HepG2 (cell line): ENCODE measurements around the gene DDX39B. TPM values are rescaled to one million over a fixed set of nuclear protein-coding genes. Genes with fewer than 3 reads are reported as not detected.

ENCODE experiments used
- ATF3 ChIP-seq: sonication (generic); formaldehyde crosslinking; IDR thresholded peaks from 2 replicates; pipeline ENCODE4 v1.4.0; 2020; ENCODE audit warnings: missing genetic modification reagents
- ETV5 ChIP-seq: IDR thresholded peaks from 2 replicates; pipeline ENCODE4 v1.6.1; 2018; ENCODE audit warnings: missing biosample characterization, missing genetic modification reagents, inconsistent platforms, borderline replicate concordance
- FOXK2 ChIP-seq: fragments of 450-650 bp; IDR thresholded peaks from 2 replicates; pipeline ENCODE4 v1.6.1; 2016
- HMGXB4 ChIP-seq, 2 experiments: sonication (generic) in 1 of 2; formaldehyde crosslinking in 1 of 2; IDR thresholded peaks; 2 replicates each; pipeline versions ENCODE4 v1.4.0 to v1.6.1; 2018 to 2020; ENCODE audit warnings: missing genetic modification reagents in 2 of 2, borderline replicate concordance in 1 of 2, low read depth in 1 of 2, mild to moderate bottlenecking in 1 of 2, missing biosample characterization in 1 of 2
- HOXA9 ChIP-seq: sonication (generic); formaldehyde crosslinking; IDR thresholded peaks from 2 replicates; pipeline ENCODE4 v1.8.1; 2022; ENCODE audit warnings: missing genetic modification reagents, mild to moderate bottlenecking, moderate library complexity, borderline replicate concordance
- KLF6 ChIP-seq: IDR thresholded peaks from 2 replicates; pipeline ENCODE4 v1.8.0; 2016; ENCODE audit warnings: missing biosample characterization, missing genetic modification reagents
- MTF1 ChIP-seq: sonication (generic); formaldehyde crosslinking; IDR thresholded peaks from 2 replicates; pipeline ENCODE4 v1.5.0; 2020; ENCODE audit warnings: missing genetic modification reagents
- PCBP1 ChIP-seq: fragments of 200-400 bp; formaldehyde crosslinking; IDR thresholded peaks from 2 replicates; pipeline ENCODE4 v1.6.1; 2017; ENCODE audit warnings: mild to moderate bottlenecking, low read depth, low read length, borderline replicate concordance
- RFX5 ChIP-seq: IDR thresholded peaks from 2 replicates; pipeline ENCODE4 v1.6.1; 2011; ENCODE audit warnings: low read depth, low read length, improper control_type of control experiment
- SIN3B ChIP-seq: fragments of 150-350 bp; IDR thresholded peaks from 2 replicates; pipeline ENCODE4 v1.6.1; 2014; ENCODE audit warnings: low read length
- SMAD1 ChIP-seq: sonication (generic); formaldehyde crosslinking; IDR thresholded peaks from 2 replicates; pipeline ENCODE4 v1.4.0; 2020; ENCODE audit warnings: missing genetic modification reagents, low read depth, mild to moderate bottlenecking, borderline replicate concordance
- TFE3 ChIP-seq: IDR thresholded peaks from 2 replicates; pipeline ENCODE4 v1.6.1; 2016
- THRA ChIP-seq: sonication (generic); formaldehyde crosslinking; IDR thresholded peaks from 2 replicates; pipeline ENCODE4 v1.4.0; 2020; ENCODE audit warnings: missing genetic modification reagents, borderline replicate concordance
- YEATS2 ChIP-seq: sonication (generic); formaldehyde crosslinking; IDR thresholded peaks from 2 replicates; pipeline ENCODE4 v1.4.0; 2020; ENCODE audit warnings: missing genetic modification reagents, borderline replicate concordance
- ZBTB33 ChIP-seq: sonication (generic); formaldehyde crosslinking; IDR thresholded peaks from 2 replicates; pipeline ENCODE4 v1.4.0; 2020; ENCODE audit warnings: missing genetic modification reagents
- ZNF44 ChIP-seq: sonication (generic); formaldehyde crosslinking; IDR thresholded peaks from 2 replicates; pipeline ENCODE4 v1.5.1; 2020; ENCODE audit warnings: mild to moderate bottlenecking, missing genetic modification reagents
- ZNF512 ChIP-seq: sonication (generic); formaldehyde crosslinking; IDR thresholded peaks from 2 replicates; pipeline ENCODE4 v1.4.0; 2020; ENCODE audit warnings: mild to moderate bottlenecking, missing genetic modification reagents
- ZNF550 ChIP-seq: sonication (generic); formaldehyde crosslinking; IDR thresholded peaks from 2 replicates; pipeline ENCODE4 v1.4.0; 2020; ENCODE audit warnings: mild to moderate bottlenecking, missing genetic modification reagents, borderline replicate concordance
- ZNF614 ChIP-seq: IDR thresholded peaks from 2 replicates; pipeline ENCODE4 v1.6.1; 2018; ENCODE audit warnings: missing biosample characterization, missing genetic modification reagents, inconsistent platforms, borderline replicate concordance
- polyA plus RNA-seq, 8 experiments: library from polyadenylated mRNA; depleted of rRNA in 3 of 8; stranded (reverse) in 7 of 8; unstranded in 1 of 8; fragments of >200 nt; fragmentation: Illumina TruSeq in 4 of 8; extraction: Trizol in 4 of 8; gene quantifications; 2 replicates each; pipeline versions ENCODE4 v1.2.1 to v1.2.3, GENCODE V29; 2011 to 2016; ENCODE audit warnings: low read depth in 4 of 8, missing spikeins in 1 of 8, mixed read lengths in 1 of 8; ENCODE audit not compliant: insufficient read depth in 1 of 8
- total RNA-seq, 5 experiments: library from RNA; depleted of rRNA; stranded (reverse); fragments of >200 nt; fragmentation: Illumina TruSeq; extraction: Trizol; gene quantifications; 2 replicates each; pipeline ENCODE4 v1.2.3, GENCODE V29; 2016; ENCODE audit warnings: low read depth in 1 of 5

The DDX39B gene
- total and polyA plus RNA-seq, 2 of the 13 experiments (the other 11 are each of a cell fraction or from before 2014, with no cell fraction given), result 570 to 678 TPM

- TF ChIP-seq HMGXB4 (CRISPR knock-in tag; IDR thresholded peaks at IDR 0.05; ENCODE audit: borderline replicate concordance in 1 of 2, low read depth in 1 of 2) (0 out of 4 replicates have a peak, but pooled peaks of 1 of the 2 experiments have one; percentile 12), SIN3B (no peak), ZBTB33 (CRISPR knock-in tag) (no peak), THRA (CRISPR knock-in tag) (peak; percentile 56; the same call in 1 of the 2 replicates), FOXK2 (no peak), ETV5 (CRISPR knock-in tag) (no peak), PCBP1 (no peak), HOXA9 (CRISPR knock-in tag) (no peak), ZNF614 (CRISPR knock-in tag) (no peak), ZNF512 (CRISPR knock-in tag) (no peak), SMAD1 (CRISPR knock-in tag) (no peak), TFE3 (CRISPR knock-in tag) (no peak), ATF3 (CRISPR knock-in tag) (no peak), KLF6 (CRISPR knock-in tag) (no peak), RFX5 (no peak), ZNF44 (CRISPR knock-in tag) (no peak), YEATS2 (CRISPR knock-in tag) (no peak), ZNF550 (CRISPR knock-in tag) (no peak), MTF1 (CRISPR knock-in tag) (peak; percentile 72; the same call in 1 of the 2 replicates)
Observed at GRCh38 chr6:31529329-31530150, 12.3 kb downstream of the DDX39B start (continued).
